Peyer's patch (tissue), 4 donors: ENCODE results near the gene GNL2.

Experiments used
- CTCF ChIP-seq, 6 experiments: fragments of 450-650 bp in 4 of 6; fragments of 200-600 bp in 2 of 6; sonication (generic) in 1 of 6; IDR thresholded peaks; one replicate each; pipeline ENCODE4 v1.5.1; 2017 to 2019; ENCODE audit warnings: antibody characterized with exemption in 6 of 6, mild to moderate bottlenecking in 3 of 6, moderate library complexity in 1 of 6
- POLR2A ChIP-seq, 2 donors: fragments of 450-650 bp; IDR thresholded peaks; one replicate each; pipeline ENCODE4 v1.5.1; 2017; ENCODE audit warnings: antibody characterized with exemption in 2 of 2, mild to moderate bottlenecking in 2 of 2, moderate library complexity in 2 of 2

- TF ChIP-seq CTCF (IDR thresholded peaks at IDR 0.05): no peak
- no peak for TF ChIP-seq POLR2A (IDR thresholded peaks at IDR 0.05)
Observed at GRCh38 chr1:37558411-37558810, 37.3 kb downstream of the GNL2 start.
